HG03521 (cell line): Measurements from ENCODE around the gene TTC14.
"Not testable (repeated sequence)": the region's sequence is repeated elsewhere in the genome, so short reads cannot be mapped to it uniquely, and the experiment has no call there.

Experiments
- ATAC-seq: cut with Tn5 transposase; IDR thresholded peaks from one replicate; pipeline ENCODE4 v1.9.1; 2021; ENCODE audit warnings: mild to moderate bottlenecking, moderate library complexity; ENCODE audit not compliant: unreplicated experiment

The TTC14 gene, protein sequence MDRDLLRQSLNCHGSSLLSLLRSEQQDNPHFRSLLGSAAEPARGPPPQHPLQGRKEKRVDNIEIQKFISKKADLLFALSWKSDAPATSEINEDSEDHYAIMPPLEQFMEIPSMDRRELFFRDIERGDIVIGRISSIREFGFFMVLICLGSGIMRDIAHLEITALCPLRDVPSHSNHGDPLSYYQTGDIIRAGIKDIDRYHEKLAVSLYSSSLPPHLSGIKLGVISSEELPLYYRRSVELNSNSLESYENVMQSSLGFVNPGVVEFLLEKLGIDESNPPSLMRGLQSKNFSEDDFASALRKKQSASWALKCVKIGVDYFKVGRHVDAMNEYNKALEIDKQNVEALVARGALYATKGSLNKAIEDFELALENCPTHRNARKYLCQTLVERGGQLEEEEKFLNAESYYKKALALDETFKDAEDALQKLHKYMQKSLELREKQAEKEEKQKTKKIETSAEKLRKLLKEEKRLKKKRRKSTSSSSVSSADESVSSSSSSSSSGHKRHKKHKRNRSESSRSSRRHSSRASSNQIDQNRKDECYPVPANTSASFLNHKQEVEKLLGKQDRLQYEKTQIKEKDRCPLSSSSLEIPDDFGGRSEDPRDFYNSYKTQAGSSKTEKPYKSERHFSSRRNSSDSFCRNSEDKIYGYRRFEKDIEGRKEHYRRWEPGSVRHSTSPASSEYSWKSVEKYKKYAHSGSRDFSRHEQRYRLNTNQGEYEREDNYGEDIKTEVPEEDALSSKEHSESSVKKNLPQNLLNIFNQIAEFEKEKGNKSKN

DNA sequence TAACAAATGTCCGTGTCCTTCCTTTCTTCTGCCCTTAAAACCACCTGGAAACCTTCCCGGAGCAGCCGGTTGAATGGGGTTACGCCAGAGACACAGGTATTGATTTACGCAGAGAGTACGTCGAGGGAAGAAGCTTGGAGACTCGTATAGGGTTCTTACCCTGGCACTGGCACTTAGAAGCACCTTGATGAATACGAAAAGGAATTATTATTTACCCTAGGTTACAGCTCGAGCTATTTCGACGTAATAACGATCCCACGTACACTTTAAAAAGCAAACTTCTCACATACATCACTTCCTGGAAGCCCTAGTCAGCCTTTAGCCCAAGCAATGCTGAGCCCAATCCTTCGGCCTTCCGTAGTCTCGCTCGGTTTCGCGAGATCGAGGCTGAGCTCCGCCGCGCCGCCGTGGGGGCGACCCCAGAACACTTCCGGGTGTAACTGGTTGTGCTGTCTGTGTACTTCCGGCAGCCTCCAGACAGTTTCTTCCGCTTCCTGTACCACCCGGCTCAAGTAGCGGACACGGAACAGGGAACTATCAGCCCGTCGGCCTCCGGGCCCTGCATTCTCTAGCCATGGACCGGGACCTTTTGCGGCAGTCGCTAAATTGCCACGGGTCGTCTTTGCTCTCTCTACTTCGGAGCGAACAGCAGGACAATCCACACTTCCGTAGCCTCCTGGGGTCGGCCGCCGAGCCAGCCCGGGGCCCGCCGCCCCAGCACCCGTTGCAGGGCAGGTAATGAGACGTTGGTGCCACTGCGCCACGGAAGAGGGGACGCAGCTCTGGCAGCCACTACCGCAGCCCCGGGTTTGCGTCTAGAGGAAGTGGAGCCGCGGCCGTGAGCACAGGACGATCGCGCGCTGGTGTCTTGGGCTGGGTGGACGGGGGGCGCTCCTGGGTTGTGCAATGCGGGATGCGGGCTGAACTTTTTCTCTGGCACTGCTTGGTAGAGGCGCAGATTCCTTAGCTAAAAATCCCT, at the start of gene TTC14:
Gene TTC14 (plus strand): TSS at position 476 of the 979 bp plus-strand sequence. CDS start 99 bp downstream, at position 575.
- peak; percentile 97 for ATAC-seq

DNA sequence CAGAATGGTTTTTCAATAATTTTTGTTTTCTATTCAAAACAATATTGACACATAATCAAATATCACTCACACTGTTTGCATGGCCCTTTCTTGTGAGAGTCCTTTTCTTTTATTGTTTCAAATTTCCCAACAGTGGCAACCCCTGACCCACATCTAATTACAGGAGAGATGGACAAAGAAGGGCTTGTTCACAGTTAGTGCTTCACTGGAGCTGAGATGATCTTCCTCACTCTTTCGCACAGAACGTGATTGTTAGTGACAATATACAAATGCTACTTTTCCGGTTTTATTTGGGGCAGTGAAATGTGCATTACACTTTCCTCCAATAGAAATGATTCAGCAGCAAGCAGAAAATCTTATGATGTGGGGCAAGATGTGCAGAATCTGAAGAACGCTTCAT, 38.6 kb upstream of the TTC14 start:
- ATAC-seq, result no peak

DNA sequence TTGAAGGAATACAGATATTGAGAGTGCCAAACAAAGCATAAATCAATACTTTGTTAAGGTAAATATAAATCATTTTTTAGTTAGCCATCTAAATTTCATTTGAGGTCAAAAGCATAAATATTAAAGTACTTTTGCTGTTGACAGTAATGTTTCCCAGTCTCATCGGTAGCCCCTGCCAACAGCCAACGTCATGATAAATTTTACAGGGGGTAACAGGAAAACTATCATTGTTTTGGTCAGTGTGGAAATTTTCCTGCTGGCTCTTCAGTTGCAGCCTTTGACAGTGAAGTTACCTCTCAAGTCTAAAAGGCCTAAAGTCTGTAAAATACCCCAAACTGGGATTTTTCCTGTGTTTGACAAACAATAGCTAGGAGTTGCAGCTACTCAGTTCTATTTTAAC, 37.3 kb upstream of the TTC14 start:
- no peak for ATAC-seq

DNA sequence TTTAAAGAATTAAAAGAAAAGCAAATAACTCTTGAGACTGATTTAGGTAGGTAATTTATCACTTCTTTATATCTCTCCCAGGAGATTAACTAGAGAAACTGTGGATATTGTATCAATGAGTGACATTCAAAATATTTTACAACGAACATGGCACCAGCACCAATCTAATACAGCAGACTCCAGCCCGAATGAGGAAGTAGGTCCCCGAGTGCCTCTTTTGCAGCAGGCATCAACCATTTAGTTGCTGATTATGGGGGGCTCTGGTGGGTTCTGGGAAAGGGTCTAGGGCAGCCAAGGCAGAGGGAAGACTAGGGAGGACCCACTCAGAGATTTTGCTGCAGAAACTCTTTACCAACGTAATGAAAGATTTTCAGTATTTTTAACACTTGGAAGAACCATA, 31.7 kb upstream of the TTC14 start:
- no peak for ATAC-seq

DNA sequence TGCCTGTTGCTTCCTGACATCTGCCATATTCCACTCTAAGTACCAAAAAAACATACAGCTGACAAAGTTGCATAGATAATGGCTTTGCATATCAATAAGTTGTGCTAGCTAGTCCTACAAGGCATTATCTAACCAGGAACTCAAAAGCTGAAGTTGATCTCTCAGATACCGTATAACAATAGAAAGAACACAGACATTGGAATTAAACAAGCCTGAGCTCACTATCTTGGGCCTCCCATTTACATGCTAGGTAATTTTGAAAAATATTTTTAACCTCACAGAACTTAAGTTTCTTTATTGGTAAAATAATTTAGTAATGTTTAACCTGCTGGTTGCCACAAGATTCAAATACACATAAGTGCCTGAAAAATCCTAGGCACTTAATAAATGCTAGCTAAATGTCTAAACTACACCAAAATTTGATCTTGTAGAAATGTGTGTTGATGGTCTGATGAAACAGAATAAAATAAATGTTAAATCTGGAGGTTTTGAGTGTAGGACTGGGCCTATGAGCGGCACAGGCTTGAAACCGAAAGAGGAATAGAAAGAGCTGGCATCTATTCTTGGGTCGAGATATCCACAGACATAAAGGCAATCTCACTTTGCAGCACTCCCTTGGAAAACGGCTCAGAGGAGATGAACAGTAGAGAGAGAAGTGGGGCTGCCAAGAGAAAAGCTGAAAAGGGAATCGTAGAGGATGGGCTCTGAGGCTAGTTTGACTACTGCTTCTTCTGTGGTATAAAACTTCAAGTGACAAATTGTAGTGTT, 29.9 kb upstream of the TTC14 start:
- peak; percentile 80 for ATAC-seq

DNA sequence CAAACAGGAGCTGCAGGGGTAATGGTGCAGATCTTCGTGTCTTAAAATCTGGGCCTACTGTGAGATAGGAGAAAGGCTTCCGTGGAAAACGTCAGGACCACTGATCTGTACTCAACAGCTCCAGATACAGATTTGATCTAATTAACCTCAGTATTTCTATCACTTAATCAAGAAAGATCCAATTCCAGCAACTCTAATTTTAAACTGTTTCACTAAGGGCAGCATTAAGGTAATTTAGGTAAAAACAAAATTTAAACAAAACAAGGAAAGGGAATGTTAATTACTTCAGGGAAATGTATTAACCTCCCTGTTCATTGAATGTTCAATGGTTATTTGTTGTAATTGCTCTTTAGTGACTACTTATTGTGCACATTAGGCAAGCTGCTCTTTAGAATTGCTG, 26.4 kb upstream of the TTC14 start:
- no peak for ATAC-seq

DNA sequence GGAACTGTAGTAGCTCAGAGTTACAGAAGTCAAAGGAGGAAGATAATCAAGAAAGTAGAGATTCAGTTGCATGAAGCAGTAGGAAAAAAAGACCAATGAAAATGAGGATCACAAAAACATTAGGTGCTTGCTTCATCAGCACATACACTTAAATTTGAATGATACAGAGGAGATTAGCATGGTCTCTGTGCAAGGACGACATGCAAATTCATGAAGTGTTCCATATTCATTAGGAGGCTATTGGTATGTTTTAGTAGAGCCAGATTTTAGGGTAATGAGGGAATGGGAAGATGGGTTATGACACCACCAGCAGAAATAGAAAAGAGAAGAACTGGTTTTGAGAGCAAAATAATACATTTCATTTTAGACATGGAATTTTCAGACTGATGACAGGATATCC, 21.0 kb upstream of the TTC14 start:
- ATAC-seq, result no peak

DNA sequence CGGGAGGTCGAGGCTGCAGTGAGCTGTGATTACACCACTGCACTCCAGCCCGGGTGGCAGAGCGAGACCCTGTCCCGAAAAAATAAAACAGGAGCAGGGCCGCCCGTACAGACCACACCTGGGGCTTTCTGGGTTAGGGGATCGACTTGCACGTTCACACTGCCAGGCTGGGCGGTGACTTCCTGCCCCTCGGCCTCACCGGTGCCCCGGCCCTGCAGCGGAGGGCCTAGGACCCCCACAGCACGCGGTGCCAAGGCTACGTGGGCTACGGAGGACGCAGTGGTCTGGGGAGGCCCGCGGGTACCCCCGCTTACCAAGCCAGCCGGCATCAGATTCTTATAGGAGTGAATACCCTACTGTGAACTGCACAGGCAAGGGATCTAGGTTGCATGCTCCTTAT, 11.6 kb upstream of the TTC14 start:
- ATAC-seq, result no peak

DNA sequence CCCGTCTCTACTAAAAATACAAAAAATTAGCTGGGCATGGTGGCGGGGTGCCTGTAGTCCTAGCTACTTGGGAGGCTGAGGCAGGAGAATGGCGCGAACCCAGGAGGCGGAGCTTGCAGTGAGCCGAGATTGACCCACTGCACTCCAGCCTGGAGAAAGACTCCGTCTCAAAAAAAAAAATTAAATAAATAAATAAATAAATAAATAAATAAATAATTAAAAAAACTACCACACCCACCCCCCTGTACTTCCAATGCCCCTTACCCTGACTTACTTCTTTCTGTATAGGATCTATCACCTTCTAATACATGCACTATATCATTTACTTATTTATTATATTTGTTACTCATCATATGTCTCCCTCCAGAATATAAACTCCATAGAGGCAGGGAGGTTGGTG, 8.3 kb upstream of the TTC14 start:
- ATAC-seq, result not testable (repeated sequence)

DNA sequence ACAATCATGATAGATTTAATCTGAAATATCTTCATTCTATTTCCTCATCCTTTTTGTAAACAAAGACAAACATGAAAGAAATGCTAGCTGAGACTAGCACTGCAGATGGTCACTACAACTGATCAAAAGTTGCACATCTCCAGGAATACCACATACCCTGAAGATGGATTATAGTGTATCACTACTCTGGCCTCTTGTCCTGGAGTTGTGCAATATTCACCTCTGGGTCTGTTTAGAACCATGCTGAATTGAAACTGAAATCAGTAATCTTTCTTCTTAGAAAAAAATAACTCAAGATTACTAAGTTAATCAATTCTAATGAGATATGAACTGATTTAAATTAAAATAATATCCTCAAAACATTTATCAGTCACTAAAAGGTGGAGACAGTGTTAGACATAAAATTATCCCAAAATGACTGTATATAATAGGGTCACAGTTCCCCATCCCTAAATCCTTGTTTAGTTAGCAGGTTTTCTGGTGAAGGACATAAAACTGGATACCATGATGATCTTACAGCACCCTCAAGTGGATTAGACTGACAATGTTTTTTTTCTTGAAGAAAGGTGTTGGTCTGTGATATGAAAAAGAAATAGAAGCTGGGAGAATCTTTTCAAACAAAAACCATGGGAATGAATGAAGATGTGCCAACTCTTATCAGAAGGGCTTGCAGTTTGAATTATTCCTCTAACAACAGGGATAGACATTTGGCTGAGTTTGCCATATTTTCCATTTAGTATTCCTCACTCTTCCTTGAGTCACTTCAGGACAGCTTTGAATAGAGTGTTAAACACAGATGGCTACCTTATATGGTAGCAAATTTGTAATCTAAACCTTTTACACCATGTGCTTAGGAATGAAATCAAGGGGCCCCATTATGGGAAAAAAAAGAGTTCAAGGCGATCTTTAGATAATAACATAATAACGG, 7.1 kb upstream of the TTC14 start:
- ATAC-seq, result peak; percentile 54

DNA sequence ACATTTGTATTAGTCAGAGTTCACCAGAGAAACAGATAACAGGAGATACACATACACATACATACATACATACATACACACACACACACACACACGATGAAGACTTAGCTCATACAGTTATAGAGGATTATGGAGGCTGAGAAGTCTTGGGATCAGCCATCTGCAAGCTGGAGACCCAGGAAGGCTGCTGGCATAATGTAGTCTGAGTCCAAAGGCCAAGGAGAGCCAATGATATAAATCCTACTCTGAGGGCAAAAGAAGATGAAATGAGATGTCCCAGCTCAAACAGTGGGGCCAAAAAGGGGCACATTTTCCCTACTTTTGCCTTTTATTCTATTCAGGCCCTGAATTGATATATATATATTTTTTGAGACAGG, 6.4 kb upstream of the TTC14 start:
- no peak for ATAC-seq

DNA sequence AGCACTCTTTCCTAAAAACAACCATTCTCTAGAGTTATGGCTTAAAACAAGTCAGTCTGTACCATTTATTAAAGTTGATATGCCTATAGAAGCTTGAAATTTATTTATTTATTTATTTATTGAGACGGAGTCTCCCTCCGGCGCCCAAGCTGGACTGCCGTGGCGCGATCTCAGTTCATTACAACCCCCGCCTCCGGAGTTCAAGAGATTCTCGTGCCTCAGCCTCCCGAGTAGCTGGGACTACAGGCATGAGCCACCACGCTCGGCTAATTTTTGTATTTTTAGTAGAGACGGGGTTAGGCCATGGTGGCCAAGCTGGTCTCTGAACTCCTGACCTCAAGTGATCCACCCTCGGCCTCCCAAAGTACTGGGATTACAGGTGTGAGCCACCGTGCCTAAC, 1.5 kb upstream of the TTC14 start:
- ATAC-seq, result no peak

DNA sequence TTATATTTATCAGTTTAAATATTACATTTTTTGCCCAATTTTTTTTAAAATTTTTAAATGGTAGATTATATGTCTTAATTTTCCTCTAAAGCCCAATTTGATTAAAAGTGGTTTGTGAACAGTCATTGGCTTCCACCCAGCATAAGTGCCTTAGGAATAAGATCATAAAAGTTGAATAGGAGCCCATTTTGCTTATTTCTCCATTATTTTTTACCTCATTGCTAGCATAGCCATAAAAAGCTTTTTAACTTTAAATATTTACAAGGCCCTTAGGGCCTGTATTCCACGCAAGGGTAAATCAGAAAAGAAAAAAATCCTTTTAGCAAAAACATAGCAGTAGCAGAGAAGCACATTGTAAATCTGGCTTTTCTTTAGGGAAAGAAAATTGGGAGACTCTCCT, 9.0 kb downstream of the TTC14 start:
- ATAC-seq, result no peak

DNA sequence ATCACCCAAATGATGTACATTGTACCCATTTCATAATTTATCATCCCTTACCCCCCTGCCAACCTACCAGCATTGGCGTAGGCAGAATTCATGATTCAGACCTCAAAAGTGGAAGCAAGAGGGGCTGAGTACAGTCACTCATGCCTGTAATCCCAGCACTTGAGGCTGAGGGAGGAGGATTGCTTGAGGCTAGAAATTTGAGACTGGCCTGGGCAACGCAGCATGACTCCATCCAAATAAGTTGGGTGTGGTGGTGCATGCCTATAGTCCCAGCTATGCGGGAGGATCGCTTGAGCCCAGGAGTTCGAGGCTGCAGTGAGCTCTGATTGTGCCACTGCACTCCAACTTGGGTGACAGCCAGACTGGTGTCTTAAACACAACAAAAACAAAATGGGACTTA, 10.4 kb downstream of the TTC14 start:
- ATAC-seq, result no peak

DNA sequence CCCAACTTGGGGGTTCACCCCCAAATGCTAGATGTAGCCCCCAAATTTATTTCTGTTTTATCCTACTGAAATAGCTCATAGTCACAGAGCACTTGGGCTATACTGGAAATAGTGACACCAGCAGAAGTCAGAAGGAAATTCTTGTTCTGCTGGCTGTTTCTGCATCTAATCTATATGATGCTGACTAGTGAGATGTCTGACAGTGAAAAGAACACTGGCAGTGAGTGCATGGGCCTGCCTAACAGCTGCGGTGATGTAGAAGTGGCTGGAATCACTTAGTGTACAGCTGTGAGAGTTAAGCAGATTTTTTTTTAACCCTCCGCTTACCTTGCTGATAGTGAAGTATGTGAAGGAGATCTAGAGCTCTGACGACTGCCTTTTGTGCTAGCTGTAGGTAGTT, 14.0 kb downstream of the TTC14 start:
- no peak for ATAC-seq

DNA sequence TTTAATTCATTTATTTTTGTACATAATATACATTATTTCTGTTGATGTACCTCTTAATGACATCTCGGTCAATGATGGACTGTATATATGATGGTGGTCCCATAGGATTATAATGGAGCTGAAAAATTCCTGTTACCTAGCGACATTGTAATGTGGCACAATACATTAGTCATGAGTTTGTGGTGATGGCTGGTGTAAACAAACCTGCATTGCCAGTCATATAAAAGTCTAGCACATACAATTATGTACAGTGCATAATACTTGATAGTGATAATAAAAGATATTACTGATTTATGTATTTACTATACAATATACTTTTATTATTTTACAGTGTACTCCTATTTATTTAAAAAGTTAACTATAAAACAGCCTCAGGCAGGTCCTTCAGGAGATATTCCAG, 15.1 kb downstream of the TTC14 start:
- ATAC-seq, result no peak

DNA sequence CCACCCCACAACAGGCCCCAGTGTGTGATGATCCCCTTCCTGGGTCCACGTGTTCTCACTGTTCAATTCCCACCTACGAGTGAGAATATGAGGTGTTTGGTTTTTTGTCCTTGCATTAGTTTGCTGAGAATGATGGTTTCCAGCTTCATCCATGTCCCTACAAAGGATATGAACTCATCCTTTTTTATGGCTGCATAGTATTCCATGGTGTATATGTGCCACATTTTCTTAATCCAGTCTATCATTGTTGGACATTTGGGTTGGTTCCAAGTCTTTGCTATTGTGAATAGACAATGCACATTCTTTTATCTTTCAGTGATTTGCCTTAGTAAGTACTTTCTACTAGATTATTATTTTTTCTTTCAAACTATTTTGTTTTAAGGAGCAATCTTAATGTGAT, 16.6 kb downstream of the TTC14 start:
- ATAC-seq, result not testable (repeated sequence)

DNA sequence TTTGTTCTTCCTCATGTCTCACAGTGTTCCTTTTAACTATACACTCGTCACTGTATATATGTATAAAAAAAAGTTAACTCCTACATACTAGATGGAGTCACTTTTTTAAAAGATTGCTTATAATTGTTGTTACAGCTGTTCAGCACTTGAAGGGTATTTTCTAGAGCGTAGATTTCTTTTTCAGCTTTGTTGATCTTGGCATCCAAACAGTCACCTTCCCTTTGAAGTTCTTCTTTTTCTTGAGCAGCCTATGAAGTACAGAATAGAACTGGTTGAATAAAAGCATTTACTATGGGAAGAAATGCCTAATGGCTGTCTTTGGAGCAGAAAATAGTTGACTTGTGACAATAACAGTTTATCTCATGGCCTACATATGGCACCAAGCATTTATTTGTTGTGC, 17.8 kb downstream of the TTC14 start:
- no peak for ATAC-seq

DNA sequence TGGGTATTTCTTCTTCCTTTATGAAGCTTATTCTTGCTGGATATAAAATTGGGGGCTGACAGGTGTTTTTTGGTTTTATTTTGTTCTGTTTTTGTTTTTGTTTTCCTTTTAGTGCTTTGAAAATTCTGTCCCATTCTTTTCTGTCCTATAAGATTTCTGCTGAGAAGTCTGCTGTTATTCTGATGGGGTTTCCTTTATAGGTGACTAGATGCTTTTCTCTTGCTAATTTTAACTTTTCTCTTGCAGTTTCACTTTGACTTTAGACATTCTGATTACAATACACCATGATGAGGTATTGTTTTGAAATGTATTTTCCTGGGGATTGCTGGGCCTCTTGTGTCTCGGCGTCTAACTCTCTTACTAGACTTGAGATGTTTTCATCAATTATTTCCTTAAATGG, 22.8 kb downstream of the TTC14 start:
- ATAC-seq, result no peak
